ENCODE data around the gene DHPS. TPM values are rescaled to one million over a fixed set of nuclear protein-coding genes. Genes with fewer than 3 reads are reported as not detected.
A peak's percentile ranks its signal among the peaks of the same experiment; 100 is the strongest.
"Not testable (repeated sequence)": the region's sequence is repeated elsewhere in the genome, so short reads cannot be mapped to it uniquely, and the experiment has no call there.

The DHPS gene
- total and polyA plus RNA-seq, 9 donors = 63.7 to 147 (median 89.7) TPM

DNA sequence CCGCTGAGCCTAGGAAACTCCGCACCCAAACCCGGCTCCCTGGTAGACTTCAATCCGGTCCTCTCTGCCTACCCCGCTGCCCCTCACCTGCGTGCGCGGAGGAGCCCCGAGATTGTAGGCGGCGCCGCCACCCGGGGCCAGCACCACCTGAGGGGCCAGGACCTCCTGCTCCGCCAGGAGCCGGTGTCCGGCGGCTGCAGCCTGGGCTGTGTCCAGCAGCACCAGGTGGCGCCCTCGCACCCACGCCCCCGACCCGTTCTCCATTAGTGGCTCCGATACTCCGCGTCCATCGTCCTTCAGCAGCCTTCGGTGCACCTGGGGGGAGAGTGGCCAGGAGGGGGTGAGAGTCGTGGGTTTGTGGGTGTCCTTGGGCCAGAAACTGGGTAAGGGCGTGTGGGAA, 33.6 kb downstream of the DHPS start:
- intact Hi-C loops (cut with DNase I) = no loop called here
- TF ChIP-seq POLR2A (IDR thresholded peaks at IDR 0.05) (no peak), EP300 (IDR thresholded peaks at IDR 0.05) (no peak)
- TF ChIP-seq, protein P1, sequence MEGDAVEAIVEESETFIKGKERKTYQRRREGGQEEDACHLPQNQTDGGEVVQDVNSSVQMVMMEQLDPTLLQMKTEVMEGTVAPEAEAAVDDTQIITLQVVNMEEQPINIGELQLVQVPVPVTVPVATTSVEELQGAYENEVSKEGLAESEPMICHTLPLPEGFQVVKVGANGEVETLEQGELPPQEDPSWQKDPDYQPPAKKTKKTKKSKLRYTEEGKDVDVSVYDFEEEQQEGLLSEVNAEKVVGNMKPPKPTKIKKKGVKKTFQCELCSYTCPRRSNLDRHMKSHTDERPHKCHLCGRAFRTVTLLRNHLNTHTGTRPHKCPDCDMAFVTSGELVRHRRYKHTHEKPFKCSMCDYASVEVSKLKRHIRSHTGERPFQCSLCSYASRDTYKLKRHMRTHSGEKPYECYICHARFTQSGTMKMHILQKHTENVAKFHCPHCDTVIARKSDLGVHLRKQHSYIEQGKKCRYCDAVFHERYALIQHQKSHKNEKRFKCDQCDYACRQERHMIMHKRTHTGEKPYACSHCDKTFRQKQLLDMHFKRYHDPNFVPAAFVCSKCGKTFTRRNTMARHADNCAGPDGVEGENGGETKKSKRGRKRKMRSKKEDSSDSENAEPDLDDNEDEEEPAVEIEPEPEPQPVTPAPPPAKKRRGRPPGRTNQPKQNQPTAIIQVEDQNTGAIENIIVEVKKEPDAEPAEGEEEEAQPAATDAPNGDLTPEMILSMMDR (IDR thresholded peaks at IDR 0.05) = peak in 2 of 3 donors; percentile 20 to 25
- Histone ChIP-seq H3K4me1 (ENCODE audit: insufficient read depth) (peaks cover 12% of the 10 kb centered on the region), H3K36me3 (no peaks in the 10 kb centered on the region), H3K4me3 (peak overlapping the region; percentile 27), H3K27me3 (no peaks in the 10 kb centered on the region), H3K9me3 (no peaks in the 10 kb centered on the region), H3K27ac (no peak overlapping the region)
- WGBS, 3 donors = 4 to 5% (median 5%) methylated on average over 15 to 29 of the region's 29 CpGs
- DNase-seq = peak in 3 of 5 donors; percentile 30 to 61 (median 49)

DNA sequence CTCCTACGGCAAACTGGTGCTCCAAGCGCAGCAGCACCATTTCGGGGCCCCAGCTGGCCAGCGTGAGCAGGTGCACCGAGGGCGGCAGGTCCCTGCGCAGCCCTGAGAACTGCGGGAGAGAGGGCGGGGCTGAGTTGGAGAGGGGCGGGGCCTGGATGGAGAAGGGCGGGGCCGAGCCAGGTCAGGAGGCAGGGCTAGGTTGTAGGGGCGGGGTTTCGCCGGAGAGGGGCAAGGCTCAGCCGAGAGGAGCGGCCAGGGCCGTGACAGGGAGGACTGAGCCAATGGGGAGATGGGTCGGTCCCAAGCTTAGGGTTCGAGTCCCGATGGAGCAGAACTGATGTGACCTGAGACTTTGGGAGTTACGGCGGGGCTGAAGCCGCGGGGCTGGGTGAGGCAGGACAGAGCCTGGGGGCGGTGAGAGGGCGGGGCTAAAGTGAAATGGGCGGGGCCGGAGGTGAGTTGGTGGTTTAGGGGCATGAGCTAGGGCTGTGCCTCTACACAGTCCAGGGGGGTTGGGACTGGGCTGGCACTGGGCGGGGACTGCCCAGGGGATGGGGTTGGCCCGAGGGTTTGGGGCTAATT, 34.1 kb downstream of the DHPS start:
- intact Hi-C loops (cut with DNase I) = no loop called here
- no peaks in the 10 kb centered on the region for H3K9me3 ChIP-seq
- 6 to 17% (median 6%) methylated on average over 31 of the region's 31 CpGs for WGBS, 3 donors
- TF ChIP-seq POLR2A (IDR thresholded peaks at IDR 0.05) = no peak
- TF ChIP-seq, protein P1 (IDR thresholded peaks at IDR 0.05) = no peak
- TF ChIP-seq EP300 (IDR thresholded peaks at IDR 0.05) = no peak
- no peaks in the 10 kb centered on the region for H3K36me3 ChIP-seq
- peak overlapping the region in 1 of 2 donors; percentile 29 for H3K27ac ChIP-seq
- peak overlapping the region; percentile 27 for H3K4me3 ChIP-seq
- H3K4me1 ChIP-seq (ENCODE audit: insufficient read depth) = peaks cover 12% of the 10 kb centered on the region
- peak; percentile 75 to 84 (median 81) for DNase-seq
- H3K27me3 ChIP-seq = no peaks in the 10 kb centered on the region

DNA sequence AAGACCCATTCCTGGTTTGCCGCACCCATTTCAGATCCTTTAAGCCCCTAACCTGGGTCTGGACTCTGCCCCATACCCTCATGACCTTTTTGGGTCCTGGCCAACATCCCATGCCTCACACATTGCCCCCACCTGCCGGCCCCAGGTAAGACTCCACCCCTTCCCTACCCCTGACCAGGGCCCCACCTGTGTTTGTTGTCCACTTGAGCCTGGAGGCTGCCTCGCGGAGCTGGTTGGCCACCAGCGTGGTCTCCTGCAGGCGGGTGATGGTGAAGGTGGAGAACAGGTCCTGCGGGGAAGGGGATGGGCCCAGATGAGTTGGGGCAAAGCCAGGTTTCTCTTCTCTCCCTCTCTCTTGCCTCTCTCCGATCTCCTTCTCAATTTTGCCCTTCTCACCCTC, 34.6 kb downstream of the DHPS start:
- H3K27me3 ChIP-seq = no peaks in the 10 kb centered on the region
- DNase-seq = no peak
- intact Hi-C loops (cut with DNase I) = no loop called here
- H3K4me1 ChIP-seq (ENCODE audit: insufficient read depth) = peaks cover 12% of the 10 kb centered on the region
- H3K36me3 ChIP-seq = no peaks in the 10 kb centered on the region
- 67 to 73% (median 73%) methylated on average over 8 of the region's 8 CpGs for WGBS, 3 donors
- H3K9me3 ChIP-seq = no peaks in the 10 kb centered on the region
- H3K27ac ChIP-seq = peak overlapping the region in 1 of 2 donors; percentile 29
- H3K4me3 ChIP-seq = no peak overlapping the region
- TF ChIP-seq POLR2A (IDR thresholded peaks at IDR 0.05) = no peak
- TF ChIP-seq, protein P1 (IDR thresholded peaks at IDR 0.05) = no peak
- TF ChIP-seq EP300 (IDR thresholded peaks at IDR 0.05) = no peak

DNA sequence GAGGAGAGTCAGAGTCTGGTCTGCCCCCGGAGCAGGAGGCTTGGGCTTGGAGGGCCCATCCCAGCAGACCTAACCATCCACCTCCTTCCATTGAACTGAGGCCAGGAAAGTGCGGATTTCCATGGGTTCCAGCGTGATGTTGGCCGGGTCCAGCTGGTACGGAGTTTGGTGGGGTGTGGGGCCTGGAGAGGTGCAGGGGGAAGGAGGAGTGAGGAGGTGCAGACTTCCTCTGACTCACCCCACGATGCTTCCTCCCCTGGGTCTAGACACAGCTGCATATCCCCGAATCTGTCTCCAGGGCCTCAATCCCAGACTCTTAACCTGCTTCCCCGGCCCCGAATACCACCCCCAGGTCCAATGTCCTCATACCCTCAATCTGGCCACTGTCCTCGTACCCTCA, 35.1 kb downstream of the DHPS start:
- H3K27ac ChIP-seq = no peak overlapping the region
- WGBS, 3 donors = 78 to 88% (median 79%) methylated on average over 10 of the region's 10 CpGs
- no peaks in the 10 kb centered on the region for H3K36me3 ChIP-seq
- no peaks in the 10 kb centered on the region for H3K27me3 ChIP-seq
- H3K4me1 ChIP-seq (ENCODE audit: insufficient read depth) = peaks cover 12% of the 10 kb centered on the region
- no peak overlapping the region for H3K4me3 ChIP-seq
- TF ChIP-seq POLR2A (IDR thresholded peaks at IDR 0.05) (no peak), EP300 (IDR thresholded peaks at IDR 0.05) (no peak)
- TF ChIP-seq, protein P1 (IDR thresholded peaks at IDR 0.05) = no peak
- H3K9me3 ChIP-seq = no peaks in the 10 kb centered on the region
- DNase-seq = no peak
- intact Hi-C loops (cut with DNase I) = no loop called here

DNA sequence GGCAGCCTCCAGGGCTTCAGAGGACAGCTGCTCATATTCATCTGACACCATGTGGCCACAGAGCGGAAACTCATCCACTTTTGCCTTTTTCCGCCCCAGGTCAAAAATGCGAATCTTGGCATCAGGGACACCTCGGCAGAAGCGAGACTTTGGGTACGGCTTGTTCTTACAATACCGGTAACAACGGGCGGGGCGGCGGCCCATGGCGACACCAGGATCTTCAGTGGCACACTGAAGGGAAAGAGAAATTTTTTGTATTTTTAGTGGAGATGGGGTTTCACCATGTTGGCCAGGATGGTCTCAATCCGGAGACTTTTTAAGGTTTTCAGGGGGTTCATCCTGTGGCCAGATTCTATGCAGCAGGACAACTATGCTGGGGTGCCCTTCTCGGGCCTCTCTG, 38.0 kb downstream of the DHPS start:
- 92 to 96% (median 95%) methylated on average over 14 of the region's 14 CpGs for WGBS, 3 donors
- DNase-seq; H3K4me3 ChIP-seq; H3K9me3 ChIP-seq; H3K36me3 ChIP-seq; intact Hi-C loops (cut with DNase I); H3K27ac ChIP-seq; H3K27me3 ChIP-seq: not testable (repeated sequence)
- H3K4me1 ChIP-seq (ENCODE audit: insufficient read depth) = peaks cover 17% of the 10 kb centered on the region
